Endothelial cell (in vitro differentiated cells): Measurements from ENCODE around the gene TTC38. TPM values are rescaled to one million over a fixed set of nuclear protein-coding genes. Genes with fewer than 3 reads are reported as not detected.

Source experiments
- DNase-seq: peaks from one replicate; pipeline ENCODE4 v3.0.0; 2021; ENCODE audit warnings: low spot score
- H3K27ac Mint-ChIP-seq: one replicate; pipeline ENCODE4 v1.8.0; 2021; ENCODE audit warnings: mixed read lengths, inconsistent platforms; ENCODE audit not compliant: unreplicated experiment
- H3K27me3 Mint-ChIP-seq: one replicate; pipeline ENCODE4 v1.8.0; 2021; ENCODE audit warnings: mild to moderate bottlenecking, moderate library complexity, mixed read lengths, inconsistent platforms; ENCODE audit not compliant: unreplicated experiment
- H3K36me3 Mint-ChIP-seq: one replicate; pipeline ENCODE4 v1.8.0; 2021; ENCODE audit warnings: mild to moderate bottlenecking, low read depth, mixed read lengths, inconsistent platforms; ENCODE audit not compliant: unreplicated experiment
- H3K4me1 Mint-ChIP-seq: one replicate; pipeline ENCODE4 v1.8.0; 2021; ENCODE audit warnings: mild to moderate bottlenecking, mixed read lengths, inconsistent platforms; ENCODE audit not compliant: unreplicated experiment
- H3K4me3 Mint-ChIP-seq: one replicate; pipeline ENCODE4 v1.8.0; 2021; ENCODE audit warnings: mild to moderate bottlenecking, mixed read lengths, inconsistent platforms; ENCODE audit not compliant: unreplicated experiment
- H3K9me3 Mint-ChIP-seq: one replicate; pipeline ENCODE4 v1.8.0; 2021; ENCODE audit warnings: mixed read lengths, inconsistent platforms; ENCODE audit not compliant: unreplicated experiment
- CTCF ChIP-seq: fragments of 200-600 bp; sonication (generic); IDR thresholded peaks from one replicate; pipeline ENCODE4 v1.5.0; 2021; ENCODE audit warnings: antibody characterized with exemption; ENCODE audit not compliant: unreplicated experiment
- total RNA-seq: library from RNA; stranded (reverse); fragmentation: NEBNext Ultra II Directional; extraction: Animal tissue kit (Norgen Biotek cat#: 25700); gene quantifications from one replicate; pipeline ENCODE4 v1.2.1, GENCODE V29; 2021; ENCODE audit not compliant: unreplicated experiment

Gene TTC38
- total RNA-seq, 1 donor from 2014 or later, result 24.6 TPM

DNA sequence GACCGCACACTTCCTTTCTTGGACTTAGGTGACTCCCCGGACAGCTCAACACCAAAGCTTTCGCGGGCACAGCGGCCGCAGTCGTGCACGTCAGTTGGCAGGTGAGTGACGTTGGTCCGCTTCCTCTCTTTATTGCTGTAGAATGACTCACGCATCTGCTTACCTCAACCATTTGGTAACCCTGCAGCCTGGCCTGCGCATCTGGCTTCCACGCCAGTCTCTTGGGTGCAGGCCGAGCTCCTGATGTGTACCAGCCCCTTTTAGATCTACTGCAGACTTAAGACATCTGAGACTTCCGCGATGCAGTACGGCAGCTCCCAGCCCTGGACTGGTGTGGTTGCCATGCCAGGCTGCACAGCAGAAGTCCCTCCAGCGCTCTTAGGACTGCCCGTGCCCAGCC is 55.4 kb downstream of the TTC38 start:
- TF ChIP-seq CTCF, result no peak
- Mint-ChIP-seq H3K27me3 (peaks cover 15% of the 10 kb centered on the region), H3K4me1 (no peaks in the 10 kb centered on the region), H3K9me3 (no peaks in the 10 kb centered on the region), H3K27ac (no peak overlapping the region), H3K36me3 (peaks cover 9% of the 10 kb centered on the region), H3K4me3 (no peak overlapping the region)
- DNase-seq, result no peak

- DNase-seq, result no peak
- Mint-ChIP-seq H3K27me3 (peaks cover 10% of the 10 kb centered on the region), H3K27ac (no peak overlapping the region), H3K36me3 (peaks cover 3% of the 10 kb centered on the region), H3K4me1 (no peaks in the 10 kb centered on the region), H3K9me3 (no peaks in the 10 kb centered on the region), H3K4me3 (no peak overlapping the region)
- TF ChIP-seq CTCF, result no peak
Observed at GRCh38 chr22:46326066-46326680, 58.4 kb downstream of the TTC38 start.

DNA sequence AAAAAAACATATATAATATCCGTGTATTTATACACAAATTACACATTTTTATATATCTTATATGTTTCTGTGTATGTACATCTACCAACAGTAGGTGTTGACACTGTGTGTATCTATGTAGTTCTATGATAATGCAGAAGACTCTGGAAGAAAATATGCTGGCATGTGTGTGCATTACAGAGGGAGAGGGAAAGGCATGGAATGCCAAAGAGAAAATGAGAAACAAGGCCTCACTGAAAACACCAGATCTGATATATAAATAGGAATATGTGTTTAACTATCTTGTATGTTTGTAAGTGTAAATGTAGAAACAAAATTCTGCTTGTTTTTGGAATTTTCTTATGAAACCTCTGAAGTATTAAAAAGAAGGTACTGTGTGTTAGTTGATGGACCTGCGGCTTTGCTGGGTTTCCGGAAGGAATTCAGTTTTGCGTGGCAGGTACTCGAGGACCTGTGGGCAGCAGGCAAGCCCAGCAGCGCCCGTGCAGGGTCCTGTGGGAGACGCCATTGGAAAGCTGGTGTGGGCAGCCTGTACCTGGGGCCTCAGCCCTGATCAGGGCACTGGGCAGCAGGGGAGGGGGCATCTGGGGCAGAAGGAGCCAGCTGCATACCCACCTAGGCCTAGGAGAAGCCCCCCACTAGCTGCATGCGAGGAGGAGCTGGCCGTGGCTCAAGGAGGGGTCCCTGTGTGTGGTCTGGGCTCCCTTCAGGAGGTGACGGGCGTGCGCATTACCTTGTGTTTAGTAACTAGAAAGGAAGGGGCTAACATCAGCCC is 60.1 kb downstream of the TTC38 start:
- Mint-ChIP-seq H3K27me3 (peaks cover 6% of the 10 kb centered on the region), H3K4me3 (no peak overlapping the region), H3K9me3 (no peaks in the 10 kb centered on the region), H3K27ac (no peak overlapping the region), H3K4me1 (no peaks in the 10 kb centered on the region), H3K36me3 (peaks cover 7% of the 10 kb centered on the region)
- no peak for TF ChIP-seq CTCF
- DNase-seq, result no peak

DNA sequence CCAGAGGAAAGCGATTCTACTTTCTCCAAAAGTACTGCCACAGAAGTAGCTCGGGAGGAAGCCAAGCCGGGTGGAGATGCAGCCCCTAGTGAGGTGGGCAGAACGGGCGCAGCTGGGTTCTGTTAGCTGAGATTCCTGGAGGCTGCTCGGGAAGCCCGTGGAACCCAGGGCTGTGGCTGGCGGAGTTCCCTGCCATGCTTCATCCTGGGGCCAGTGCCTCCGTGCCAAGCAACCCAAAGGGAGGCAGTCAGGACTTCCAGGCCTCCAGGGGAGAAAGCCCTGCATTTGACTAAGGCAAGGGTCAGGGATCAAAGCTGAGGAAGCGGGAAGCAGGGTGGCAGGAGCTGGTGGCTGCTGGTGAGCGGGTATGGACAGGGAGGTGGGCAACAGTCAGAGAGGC is 61.0 kb downstream of the TTC38 start:
- H3K27me3 Mint-ChIP-seq, result peaks cover 5% of the 10 kb centered on the region
- no peak overlapping the region for H3K27ac Mint-ChIP-seq
- H3K4me1 Mint-ChIP-seq, result no peaks in the 10 kb centered on the region
- H3K9me3 Mint-ChIP-seq, result no peaks in the 10 kb centered on the region
- no peak overlapping the region for H3K4me3 Mint-ChIP-seq
- no peak for TF ChIP-seq CTCF
- no peak for DNase-seq
- peaks cover 7% of the 10 kb centered on the region for H3K36me3 Mint-ChIP-seq

DNA sequence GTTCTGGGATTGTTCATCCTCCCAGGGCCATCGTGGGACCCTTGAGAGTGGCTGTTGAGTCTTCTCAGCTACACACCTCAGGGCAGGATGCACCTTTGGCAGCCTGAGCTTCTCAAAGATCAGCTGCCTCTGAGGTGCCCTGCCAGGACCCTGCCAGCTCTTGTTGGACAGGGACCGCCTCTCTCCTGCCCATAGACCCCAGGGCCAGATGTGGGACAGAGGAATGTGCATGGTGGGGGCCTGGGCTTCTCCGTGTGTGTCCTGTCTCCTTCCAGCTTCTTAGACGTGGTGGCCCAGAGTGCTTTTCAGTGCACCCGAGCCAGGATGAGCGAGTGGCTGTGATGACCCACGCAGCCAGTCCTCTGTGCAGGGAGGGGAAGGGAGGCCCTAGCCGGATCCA is 61.8 kb downstream of the TTC38 start:
- no peaks in the 10 kb centered on the region for H3K4me1 Mint-ChIP-seq
- no peak for TF ChIP-seq CTCF
- H3K27ac Mint-ChIP-seq, result no peak overlapping the region
- peaks cover 7% of the 10 kb centered on the region for H3K36me3 Mint-ChIP-seq
- peaks cover 3% of the 10 kb centered on the region for H3K27me3 Mint-ChIP-seq
- H3K4me3 Mint-ChIP-seq, result no peak overlapping the region
- DNase-seq, result no peak
- H3K9me3 Mint-ChIP-seq, result no peaks in the 10 kb centered on the region
